Mononuclear cell (primary cell): Measurements from ENCODE around the gene SGMS2. TPM values are rescaled to one million over a fixed set of nuclear protein-coding genes. Genes with fewer than 3 reads are reported as not detected.

Experiments used
- H3K27me3 ChIP-seq: 2 replicates; pipeline ENCODE4 v1.6.0; 2011; ENCODE audit warnings: low read length, control low read depth; ENCODE audit not compliant: insufficient read depth
- H3K4me1 ChIP-seq: 2 replicates; pipeline ENCODE4 v1.5.1; 2011; ENCODE audit warnings: mild to moderate bottlenecking, low read length, control low read depth; ENCODE audit not compliant: insufficient read depth
- H3K4me3 ChIP-seq: 2 replicates; pipeline ENCODE4 v1.5.1; 2011; ENCODE audit warnings: mild to moderate bottlenecking, low read length, moderate library complexity
- H3K9me3 ChIP-seq: 2 replicates; pipeline ENCODE4 v1.5.1; 2011; ENCODE audit warnings: low read depth, mild to moderate bottlenecking, control low read depth, low read length
- total RNA-seq: library from RNA; depleted of rRNA; stranded (reverse); fragments of >200 nt; gene quantifications from one replicate; pipeline ENCODE4 v1.2.3, GENCODE V29; 2012

Gene SGMS2
- total RNA-seq, 1 donor, result 8.6 TPM

- H3K9me3 ChIP-seq, result no peaks in the 10 kb centered on the region
- H3K4me3 ChIP-seq, result no peak overlapping the region
- H3K4me1 ChIP-seq, result peaks cover 18% of the 10 kb centered on the region
- H3K27me3 ChIP-seq, result no peaks in the 10 kb centered on the region
Observed at GRCh38 chr4:107815158-107815557, 9.6 kb upstream of the SGMS2 start.

GRCh38 chr4:107818301-107818910 is 6.3 kb upstream of the SGMS2 start:
- Histone ChIP-seq H3K9me3 (no peaks in the 10 kb centered on the region), H3K27me3 (no peaks in the 10 kb centered on the region), H3K4me3 (no peak overlapping the region), H3K4me1 (peaks cover 18% of the 10 kb centered on the region)

DNA sequence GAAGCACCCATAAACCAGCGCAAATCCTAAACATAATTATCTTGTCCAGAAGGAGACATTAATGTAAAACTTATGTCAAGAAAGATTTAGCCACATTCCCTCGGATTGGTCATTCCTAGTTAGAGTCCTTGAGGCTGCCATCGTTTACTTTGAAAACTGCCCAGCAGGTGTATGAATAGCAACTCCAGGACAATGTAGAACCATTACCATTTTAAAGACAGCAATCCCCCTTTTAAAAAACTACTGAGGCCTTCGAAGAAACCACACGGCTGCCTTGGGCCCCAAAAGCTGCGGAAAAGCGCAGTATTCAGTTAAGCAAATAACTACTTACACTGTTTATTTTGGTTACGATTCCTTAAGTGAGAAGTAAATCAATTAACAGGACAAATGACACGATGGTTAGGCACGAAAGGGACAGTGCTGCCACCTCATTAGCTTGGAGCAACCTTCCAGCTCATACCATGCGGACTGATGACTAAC is 822 bp upstream of the SGMS2 start:
- H3K27me3 ChIP-seq, result peaks cover 12% of the 10 kb centered on the region
- H3K4me1 ChIP-seq, result peaks cover 30% of the 10 kb centered on the region
- peak overlapping the region; percentile 50 for H3K4me3 ChIP-seq
- no peaks in the 10 kb centered on the region for H3K9me3 ChIP-seq

- Histone ChIP-seq H3K4me3 (peak overlapping the region; percentile 50), H3K4me1 (peaks cover 23% of the 10 kb centered on the region), H3K27me3 (peaks cover 12% of the 10 kb centered on the region), H3K9me3 (no peaks in the 10 kb centered on the region)
Observed at GRCh38 chr4:107825072-107825824, 516 bp downstream of the SGMS2 start.

GRCh38 chr4:107826421-107826980 is 1.8 kb downstream of the SGMS2 start:
- peaks cover 23% of the 10 kb centered on the region for H3K4me1 ChIP-seq
- no peaks in the 10 kb centered on the region for H3K9me3 ChIP-seq
- no peak overlapping the region for H3K4me3 ChIP-seq
- peaks cover 12% of the 10 kb centered on the region for H3K27me3 ChIP-seq

GRCh38 chr4:107828315-107829090 is 3.8 kb downstream of the SGMS2 start:
- Histone ChIP-seq H3K27me3 (peaks cover 12% of the 10 kb centered on the region), H3K4me3 (no peak overlapping the region), H3K4me1 (peaks cover 23% of the 10 kb centered on the region), H3K9me3 (no peaks in the 10 kb centered on the region)

DNA sequence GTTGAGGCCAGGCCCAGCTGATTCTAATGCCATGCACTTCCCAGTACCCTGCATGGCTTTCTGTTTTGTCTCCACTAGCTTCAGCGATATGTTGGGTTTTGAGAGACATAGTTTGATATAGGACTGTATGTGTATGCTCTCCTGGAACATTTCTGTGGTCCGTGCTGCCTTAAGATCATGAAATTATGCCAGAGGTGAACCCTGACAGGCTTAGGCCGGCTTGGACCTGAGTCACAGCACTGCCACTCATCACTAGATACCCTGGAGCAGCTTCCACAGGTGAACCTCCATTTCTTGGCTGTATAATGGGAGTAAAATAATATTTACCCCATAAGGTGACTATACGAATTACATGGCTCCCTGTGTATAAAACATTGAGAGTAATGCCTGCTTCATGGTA is 6.4 kb downstream of the SGMS2 start:
- H3K4me3 ChIP-seq, result no peak overlapping the region
- peaks cover 10% of the 10 kb centered on the region for H3K4me1 ChIP-seq
- no peaks in the 10 kb centered on the region for H3K9me3 ChIP-seq
- H3K27me3 ChIP-seq, result peaks cover 4% of the 10 kb centered on the region

DNA sequence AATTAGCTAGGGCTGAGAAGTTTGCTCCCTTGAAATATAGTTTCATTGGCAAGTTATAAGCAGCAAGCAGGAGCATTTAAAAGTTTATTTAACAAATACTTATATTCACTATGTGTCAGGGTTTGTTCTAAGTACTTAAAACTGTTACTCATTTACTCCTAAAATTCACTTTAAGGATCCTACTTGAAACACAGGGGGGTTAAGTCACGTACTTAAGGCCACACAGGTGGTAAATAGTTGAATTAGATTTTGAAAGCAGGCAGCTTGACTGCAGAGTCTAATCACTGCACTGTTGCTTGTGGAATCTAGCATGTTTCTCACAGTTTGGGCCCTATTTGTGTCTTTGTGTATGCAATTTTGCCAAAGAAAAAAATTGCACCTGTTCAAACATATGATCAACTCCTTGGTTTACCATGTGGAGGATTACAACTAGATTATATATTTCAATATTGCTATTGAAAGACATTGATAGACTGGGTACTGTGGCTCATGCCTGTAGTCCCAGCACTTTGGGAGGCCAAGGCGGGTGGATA is 7.6 kb downstream of the SGMS2 start:
- Histone ChIP-seq H3K9me3 (no peaks in the 10 kb centered on the region), H3K4me1 (peaks cover 15% of the 10 kb centered on the region), H3K27me3 (peaks cover under 1% of the 10 kb centered on the region), H3K4me3 (no peak overlapping the region)

DNA sequence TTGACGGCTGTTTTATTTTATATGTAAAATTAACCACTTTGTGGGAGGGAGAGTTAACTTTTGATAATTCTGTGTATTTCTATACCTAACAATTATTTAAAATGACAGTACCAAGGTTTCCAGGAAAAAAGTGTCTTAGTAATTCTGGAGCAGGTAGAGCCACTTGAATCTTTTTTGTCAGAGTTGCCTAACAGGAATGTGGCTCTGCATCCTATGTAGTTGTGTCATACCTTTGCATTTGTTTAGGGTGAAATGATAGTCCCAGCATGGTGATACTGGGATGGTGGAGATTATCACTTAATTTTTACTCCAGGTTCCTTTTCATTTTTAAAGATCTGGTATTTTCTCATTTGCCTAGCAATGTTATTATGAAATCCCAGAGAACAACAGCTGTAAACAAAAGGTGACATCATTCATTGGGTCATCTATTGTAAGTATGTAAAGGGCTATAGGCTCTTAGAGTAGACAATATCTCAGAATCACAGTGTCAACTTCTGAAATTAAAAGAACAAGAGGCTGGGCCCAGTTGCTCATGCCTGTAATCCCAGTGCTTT is 9.6 kb downstream of the SGMS2 start:
- no peaks in the 10 kb centered on the region for H3K9me3 ChIP-seq
- H3K27me3 ChIP-seq, result no peaks in the 10 kb centered on the region
- peaks cover 31% of the 10 kb centered on the region for H3K4me1 ChIP-seq
- H3K4me3 ChIP-seq, result no peak overlapping the region

- H3K4me1 ChIP-seq, result peaks cover 32% of the 10 kb centered on the region
- no peaks in the 10 kb centered on the region for H3K27me3 ChIP-seq
- H3K9me3 ChIP-seq, result no peaks in the 10 kb centered on the region
- H3K4me3 ChIP-seq, result no peak overlapping the region
Observed at GRCh38 chr4:107835406-107835805, 10.7 kb downstream of the SGMS2 start.

DNA sequence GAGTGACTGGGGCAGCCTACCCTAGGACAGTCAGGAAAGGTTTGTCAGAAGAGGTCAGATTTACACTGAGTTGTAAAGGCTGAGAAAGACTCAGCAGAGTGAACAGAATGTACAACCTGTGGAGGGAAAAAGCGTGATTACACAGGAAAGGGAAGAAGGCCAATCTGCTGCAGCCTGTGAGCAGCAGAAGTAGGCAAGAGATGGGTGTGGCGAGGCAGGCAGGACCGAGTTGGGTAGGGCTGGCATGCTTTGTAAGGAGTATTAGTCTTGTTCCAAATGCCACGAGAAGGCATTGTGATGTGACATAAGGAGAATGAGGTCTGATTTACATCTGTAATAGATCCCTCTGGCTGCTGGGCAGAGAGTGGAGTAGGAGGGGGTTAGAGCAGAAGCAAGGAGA is 12.6 kb downstream of the SGMS2 start:
- Histone ChIP-seq H3K4me1 (peaks cover 40% of the 10 kb centered on the region), H3K4me3 (no peak overlapping the region), H3K27me3 (no peaks in the 10 kb centered on the region), H3K9me3 (no peaks in the 10 kb centered on the region)

- H3K4me1 ChIP-seq, result peaks cover 40% of the 10 kb centered on the region
- no peak overlapping the region for H3K4me3 ChIP-seq
- no peaks in the 10 kb centered on the region for H3K9me3 ChIP-seq
Observed at GRCh38 chr4:107837776-107838618, 13.3 kb downstream of the SGMS2 start.

GRCh38 chr4:107838861-107839565 is 14.3 kb downstream of the SGMS2 start:
- Histone ChIP-seq H3K27me3 (no peaks in the 10 kb centered on the region), H3K4me3 (no peak overlapping the region), H3K4me1 (peaks cover 39% of the 10 kb centered on the region), H3K9me3 (no peaks in the 10 kb centered on the region)

More at GRCh38 chr4:107837776-107838618, 13.3 kb downstream of the SGMS2 start:
- H3K27me3 ChIP-seq, result no peaks in the 10 kb centered on the region
